ENCODE measurements around the gene ATG10. TPM values are rescaled to one million over a fixed set of nuclear protein-coding genes. Genes with fewer than 3 reads are reported as not detected.

Gene ATG10
- polyA plus RNA-seq, 1 donor from 2014 or later: 12.1 TPM

DNA sequence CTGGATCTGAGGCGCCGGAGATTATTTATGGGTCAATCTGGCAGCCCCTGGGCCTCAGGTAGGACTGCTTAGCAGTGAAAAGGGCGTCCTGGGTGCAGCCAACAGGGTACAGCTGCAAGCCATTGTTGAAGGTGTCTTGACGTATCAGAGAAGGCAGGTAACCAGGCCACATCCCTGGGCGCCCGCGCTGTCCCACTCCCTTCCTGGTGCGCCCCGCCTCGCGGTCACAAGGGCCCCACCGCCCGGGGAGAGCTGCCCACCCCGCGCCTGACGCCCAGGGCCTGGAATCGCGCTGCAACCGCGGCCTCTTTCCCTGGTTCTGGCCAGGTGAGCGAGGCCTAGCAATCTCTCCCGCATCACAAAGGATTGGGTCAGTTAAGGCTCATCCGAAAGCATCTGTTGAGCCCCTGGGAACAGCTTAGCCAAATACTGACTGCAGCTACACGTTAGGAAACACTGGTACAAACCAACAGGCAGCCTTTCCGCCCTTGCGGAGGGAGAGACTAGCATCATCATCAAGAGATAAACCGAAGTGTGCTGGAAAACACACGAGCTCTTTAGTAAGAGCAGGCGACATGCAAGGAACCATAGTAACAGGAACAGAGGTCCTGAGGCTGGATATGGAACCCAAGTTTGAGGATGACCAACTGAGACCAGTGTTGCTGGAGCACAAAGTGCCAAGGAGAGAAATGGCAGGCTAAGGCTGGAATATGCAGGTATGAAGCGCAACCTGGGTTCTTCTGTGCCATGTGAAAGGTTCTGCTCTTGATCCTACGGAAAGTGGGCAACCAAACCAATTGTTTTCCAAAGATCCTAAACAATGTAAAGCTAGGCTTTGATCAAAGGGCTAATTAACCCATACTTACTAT lies 302.8 kb downstream of the ATG10 start:
- Histone ChIP-seq H3K36me3 (ENCODE audit: insufficient read depth, low read length) (peaks cover 6% of the 10 kb centered on the region), H2AFZ (ENCODE audit: low read depth, low read length) (no peak overlapping the region), H3K9me3 (ENCODE audit: low read length) (no peaks in the 10 kb centered on the region), H3K27ac (ENCODE audit: low read length) (no peak overlapping the region), H3K9me2 (ENCODE audit: insufficient read depth, low read length) (no peaks in the 10 kb centered on the region), H3K27me3 (ENCODE audit: insufficient read depth, low read depth, low read length) (no peaks in the 10 kb centered on the region), H3K4me3 (ENCODE audit: low read length) (no peak overlapping the region), H3K79me2 (replicated peaks; ENCODE audit: insufficient read depth, low read length) (peaks cover 16% of the 10 kb centered on the region), H4K20me1 (ENCODE audit: insufficient read depth) (no peaks in the 10 kb centered on the region), H3F3A (ENCODE audit: insufficient read depth, low read length, poor library complexity, severe bottlenecking) (no peaks in the 10 kb centered on the region), H3K9ac (ENCODE audit: low read length) (no peak overlapping the region), H3K4me2 (ENCODE audit: low read length) (no peak overlapping the region)
- TF ChIP-seq, protein P1, sequence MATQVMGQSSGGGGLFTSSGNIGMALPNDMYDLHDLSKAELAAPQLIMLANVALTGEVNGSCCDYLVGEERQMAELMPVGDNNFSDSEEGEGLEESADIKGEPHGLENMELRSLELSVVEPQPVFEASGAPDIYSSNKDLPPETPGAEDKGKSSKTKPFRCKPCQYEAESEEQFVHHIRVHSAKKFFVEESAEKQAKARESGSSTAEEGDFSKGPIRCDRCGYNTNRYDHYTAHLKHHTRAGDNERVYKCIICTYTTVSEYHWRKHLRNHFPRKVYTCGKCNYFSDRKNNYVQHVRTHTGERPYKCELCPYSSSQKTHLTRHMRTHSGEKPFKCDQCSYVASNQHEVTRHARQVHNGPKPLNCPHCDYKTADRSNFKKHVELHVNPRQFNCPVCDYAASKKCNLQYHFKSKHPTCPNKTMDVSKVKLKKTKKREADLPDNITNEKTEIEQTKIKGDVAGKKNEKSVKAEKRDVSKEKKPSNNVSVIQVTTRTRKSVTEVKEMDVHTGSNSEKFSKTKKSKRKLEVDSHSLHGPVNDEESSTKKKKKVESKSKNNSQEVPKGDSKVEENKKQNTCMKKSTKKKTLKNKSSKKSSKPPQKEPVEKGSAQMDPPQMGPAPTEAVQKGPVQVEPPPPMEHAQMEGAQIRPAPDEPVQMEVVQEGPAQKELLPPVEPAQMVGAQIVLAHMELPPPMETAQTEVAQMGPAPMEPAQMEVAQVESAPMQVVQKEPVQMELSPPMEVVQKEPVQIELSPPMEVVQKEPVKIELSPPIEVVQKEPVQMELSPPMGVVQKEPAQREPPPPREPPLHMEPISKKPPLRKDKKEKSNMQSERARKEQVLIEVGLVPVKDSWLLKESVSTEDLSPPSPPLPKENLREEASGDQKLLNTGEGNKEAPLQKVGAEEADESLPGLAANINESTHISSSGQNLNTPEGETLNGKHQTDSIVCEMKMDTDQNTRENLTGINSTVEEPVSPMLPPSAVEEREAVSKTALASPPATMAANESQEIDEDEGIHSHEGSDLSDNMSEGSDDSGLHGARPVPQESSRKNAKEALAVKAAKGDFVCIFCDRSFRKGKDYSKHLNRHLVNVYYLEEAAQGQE (IDR thresholded peaks at IDR 0.05; ENCODE audit: borderline replicate concordance): no peak
- TF ChIP-seq POLR2AphosphoS5 (IDR thresholded peaks at IDR 0.05) (no peak), RAD21 (conservative IDR thresholded peaks at IDR 0.05) (no peak), MXI1 (conservative IDR thresholded peaks at IDR 0.05; ENCODE audit: poor library complexity, severe bottlenecking) (no peak), TAF1 (IDR thresholded peaks at IDR 0.05; ENCODE audit: low read depth) (no peak), SMC3 (conservative IDR thresholded peaks at IDR 0.05; ENCODE audit: poor library complexity) (no peak), EP300 (conservative IDR thresholded peaks at IDR 0.05; ENCODE audit: poor library complexity, severe bottlenecking) (no peak), EZH2 (IDR thresholded peaks at IDR 0.05; ENCODE audit: borderline replicate concordance, insufficient read depth, low read length, poor library complexity, severe bottlenecking) (no peak)
- TF ChIP-seq, protein P2, sequence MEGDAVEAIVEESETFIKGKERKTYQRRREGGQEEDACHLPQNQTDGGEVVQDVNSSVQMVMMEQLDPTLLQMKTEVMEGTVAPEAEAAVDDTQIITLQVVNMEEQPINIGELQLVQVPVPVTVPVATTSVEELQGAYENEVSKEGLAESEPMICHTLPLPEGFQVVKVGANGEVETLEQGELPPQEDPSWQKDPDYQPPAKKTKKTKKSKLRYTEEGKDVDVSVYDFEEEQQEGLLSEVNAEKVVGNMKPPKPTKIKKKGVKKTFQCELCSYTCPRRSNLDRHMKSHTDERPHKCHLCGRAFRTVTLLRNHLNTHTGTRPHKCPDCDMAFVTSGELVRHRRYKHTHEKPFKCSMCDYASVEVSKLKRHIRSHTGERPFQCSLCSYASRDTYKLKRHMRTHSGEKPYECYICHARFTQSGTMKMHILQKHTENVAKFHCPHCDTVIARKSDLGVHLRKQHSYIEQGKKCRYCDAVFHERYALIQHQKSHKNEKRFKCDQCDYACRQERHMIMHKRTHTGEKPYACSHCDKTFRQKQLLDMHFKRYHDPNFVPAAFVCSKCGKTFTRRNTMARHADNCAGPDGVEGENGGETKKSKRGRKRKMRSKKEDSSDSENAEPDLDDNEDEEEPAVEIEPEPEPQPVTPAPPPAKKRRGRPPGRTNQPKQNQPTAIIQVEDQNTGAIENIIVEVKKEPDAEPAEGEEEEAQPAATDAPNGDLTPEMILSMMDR (IDR thresholded peaks at IDR 0.05; ENCODE audit: poor library complexity, severe bottlenecking): no peak

DNA sequence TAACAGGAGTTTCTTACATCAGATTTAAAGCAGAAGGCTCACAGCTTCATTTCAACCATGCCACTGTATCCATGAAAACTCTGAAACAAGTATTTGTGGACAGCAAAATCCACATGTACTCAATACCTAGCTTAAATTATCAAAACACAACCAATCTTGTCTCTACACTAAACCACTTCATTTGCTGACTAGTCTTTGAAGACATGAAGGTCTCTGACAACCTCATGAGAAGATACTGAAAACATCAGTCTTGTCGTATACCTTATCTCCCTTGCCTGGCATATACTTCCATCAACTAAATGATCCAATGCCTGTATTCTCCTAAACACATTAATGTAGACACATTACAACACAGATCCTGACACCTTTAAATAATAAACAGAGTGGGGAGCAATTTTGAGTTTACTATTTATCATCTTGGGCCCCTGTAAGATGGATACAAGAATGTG lies 303.4 kb downstream of the ATG10 start:
- H3K9me3 ChIP-seq (ENCODE audit: low read length): no peaks in the 10 kb centered on the region
- H2AFZ ChIP-seq (ENCODE audit: low read depth, low read length): no peak overlapping the region
- H3K79me2 ChIP-seq (replicated peaks; ENCODE audit: insufficient read depth, low read length): peaks cover 16% of the 10 kb centered on the region
- no peaks in the 10 kb centered on the region for H4K20me1 ChIP-seq (ENCODE audit: insufficient read depth)
- no peaks in the 10 kb centered on the region for H3F3A ChIP-seq (ENCODE audit: insufficient read depth, low read length, poor library complexity, severe bottlenecking)
- H3K4me2 ChIP-seq (ENCODE audit: low read length): no peak overlapping the region
- H3K27ac ChIP-seq (ENCODE audit: low read length): no peak overlapping the region
- no peak for TF ChIP-seq SMC3 (conservative IDR thresholded peaks at IDR 0.05; ENCODE audit: poor library complexity)
- no peak for TF ChIP-seq EP300 (conservative IDR thresholded peaks at IDR 0.05; ENCODE audit: poor library complexity, severe bottlenecking)
- TF ChIP-seq, protein P1 (IDR thresholded peaks at IDR 0.05; ENCODE audit: borderline replicate concordance): no peak
- TF ChIP-seq, protein P2 (IDR thresholded peaks at IDR 0.05; ENCODE audit: poor library complexity, severe bottlenecking): no peak
- no peak for TF ChIP-seq MXI1 (conservative IDR thresholded peaks at IDR 0.05; ENCODE audit: poor library complexity, severe bottlenecking)
- TF ChIP-seq TAF1 (IDR thresholded peaks at IDR 0.05; ENCODE audit: low read depth): no peak
- TF ChIP-seq POLR2AphosphoS5 (IDR thresholded peaks at IDR 0.05): no peak
- TF ChIP-seq RAD21 (conservative IDR thresholded peaks at IDR 0.05): no peak
- no peak for TF ChIP-seq EZH2 (IDR thresholded peaks at IDR 0.05; ENCODE audit: borderline replicate concordance, insufficient read depth, low read length, poor library complexity, severe bottlenecking)
- no peaks in the 10 kb centered on the region for H3K27me3 ChIP-seq (ENCODE audit: insufficient read depth, low read depth, low read length)
- H3K9ac ChIP-seq (ENCODE audit: low read length): no peak overlapping the region
- peaks cover 6% of the 10 kb centered on the region for H3K36me3 ChIP-seq (ENCODE audit: insufficient read depth, low read length)
- no peaks in the 10 kb centered on the region for H3K9me2 ChIP-seq (ENCODE audit: insufficient read depth, low read length)
- no peak overlapping the region for H3K4me3 ChIP-seq (ENCODE audit: low read length)

All from neural cell (in vitro differentiated cells).